ENCODE data around the gene ASPHD1. TPM values are rescaled to one million over a fixed set of nuclear protein-coding genes. Genes with fewer than 3 reads are reported as not detected.

ASPHD1 gene
- total and polyA plus RNA-seq, 2 of the 8 experiments (the other 6 are each of a cell fraction or from before 2014, with no cell fraction given), result 14.5 to 18.6 TPM

DNA sequence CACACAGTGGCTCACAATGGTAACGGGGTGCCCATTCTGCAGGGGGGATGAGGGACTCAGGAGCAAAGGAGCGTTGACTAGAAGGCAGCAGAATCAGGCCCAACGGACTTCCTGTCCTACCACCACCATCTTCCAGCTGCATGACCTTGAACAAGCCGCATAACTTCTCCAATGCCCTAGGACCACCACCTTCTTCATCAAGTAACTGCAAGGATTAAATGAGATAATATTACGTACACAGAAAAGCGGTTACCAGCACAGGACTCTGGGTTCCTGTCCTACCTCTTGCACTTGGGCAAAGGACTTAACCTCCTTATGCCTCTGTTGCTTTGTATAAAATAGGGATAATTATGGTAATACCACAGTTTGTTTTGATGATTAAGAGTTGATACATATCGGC, 4.7 kb downstream of the ASPHD1 start:
- no peak overlapping the region for H4K5ac ChIP-seq (ENCODE audit: insufficient read length, low read depth, low read length)
- no peak overlapping the region for H3K27ac ChIP-seq (ENCODE audit: low read depth, low read length)
- no peak overlapping the region for H2BK120ac ChIP-seq (replicated peaks; ENCODE audit: low read depth, low read length)
- no peak overlapping the region for H3K18ac ChIP-seq (ENCODE audit: extremely low read depth, low read length)
- no peak overlapping the region for H3K14ac ChIP-seq (ENCODE audit: insufficient read length)
- H3K4me3 ChIP-seq (ENCODE audit: extremely low read depth in 1 of 4, insufficient read depth in 2 of 4, low read depth in 3 of 4, low read length in 4 of 4), result no peak overlapping the region
- H3K27me3 ChIP-seq (replicated peaks in 1 of 4; ENCODE audit: control insufficient read depth in 3 of 4, extremely low read depth in 1 of 4, insufficient read depth in 3 of 4, low read length in 3 of 4), result no peaks in the 10 kb centered on the region
- 97% methylated on average over 7 of the region's 7 CpGs; no CpG with 5 or more reads in 1 of the 2 experiments for WGBS, 2 experiments (ENCODE audit: extremely low coverage in 1 of 2, insufficient coverage in 1 of 2, insufficient read length in 1 of 2, insufficient replicate concordance in 2 of 2, low coverage in 1 of 2, low lambda C conversion rate in 2 of 2, missing lambda C conversion rate in 1 of 2)
- no peak overlapping the region for H2BK12ac ChIP-seq (ENCODE audit: low read depth, low read length)
- H3K79me1 ChIP-seq (ENCODE audit: low read depth, low read length), result 0 out of 2 replicates have a peak, but pooled peaks cover 2% of the 10 kb centered on the region
- no peak overlapping the region for H4K8ac ChIP-seq (ENCODE audit: extremely low read depth, insufficient read depth, low read length)
- CTCF ChIA-PET (ENCODE audit: partially characterized antibody), result interaction anchor here (1.2 kb wide), 1 partner anchor 56 kb away, joined by 3 read pairs; no protein-coding TSS in a partner anchor
- no peak overlapping the region for H2AFZ ChIP-seq (ENCODE audit: low read length)
- H3K9me3 ChIP-seq (ENCODE audit: insufficient read depth in 2 of 2, low read depth in 1 of 2, low read length in 1 of 2), result no peaks in the 10 kb centered on the region
- H2BK5ac ChIP-seq (ENCODE audit: low read depth, low read length), result no peak overlapping the region
- H2BK15ac ChIP-seq (ENCODE audit: low read length), result no peak overlapping the region
- no peak overlapping the region for H3K9ac ChIP-seq (replicated peaks in 1 of 4; ENCODE audit: extremely low read depth in 1 of 4, low read depth in 3 of 4, low read length in 3 of 4)
- POLR2A ChIA-PET (ENCODE audit: partially characterized antibody), result interaction anchor here (0.8 to 0.9 kb wide), 2 partner anchors 37 to 127 kb away, joined by 3 read pairs; no protein-coding TSS in a partner anchor
- peaks cover 0 to 4% (median 0%) of the 10 kb centered on the region in 4 experiments; a peak in 2 of 8 replicates for H3K36me3 ChIP-seq (ENCODE audit: control insufficient read depth in 2 of 4, insufficient read depth in 4 of 4, low read length in 3 of 4)
- no peak overlapping the region for H3K23ac ChIP-seq (ENCODE audit: insufficient read length)
- H4K91ac ChIP-seq (replicated peaks; ENCODE audit: insufficient read length, low read length), result no peak overlapping the region
- no peak for FAIRE-seq
- DNase-seq (ENCODE audit: low read depth in 1 of 2, low spot score in 2 of 2), result no peak
- no peaks in the 10 kb centered on the region for H3K79me2 ChIP-seq (ENCODE audit: control insufficient read depth in 1 of 2, insufficient read depth in 2 of 2, low read length in 2 of 2)
- H3K4ac ChIP-seq (replicated peaks; ENCODE audit: insufficient read length, low read depth, low read length), result no peak overlapping the region
- H3K4me1 ChIP-seq (replicated peaks in 1 of 4; ENCODE audit: control insufficient read depth in 3 of 4, insufficient read depth in 4 of 4, low read length in 3 of 4), result peaks cover 0 to 6% (median 0%) of the 10 kb centered on the region in 4 experiments; a peak in 4 of 7 replicates
- no peak overlapping the region for H2BK20ac ChIP-seq (ENCODE audit: low read length)
- H4K20me1 ChIP-seq (replicated peaks in 1 of 2; ENCODE audit: control insufficient read depth in 1 of 2, insufficient read depth in 2 of 2, low read length in 2 of 2), result no peaks in the 10 kb centered on the region
- H3K56ac ChIP-seq (replicated peaks; ENCODE audit: insufficient read length, low read depth, low read length), result no peak overlapping the region
- no peak overlapping the region for H2AK5ac ChIP-seq (ENCODE audit: low read depth, low read length)
- H3K4me2 ChIP-seq (ENCODE audit: insufficient read depth in 1 of 2, low read depth in 2 of 2, low read length in 2 of 2), result no peak overlapping the region
- peaks cover 11% of the 10 kb centered on the region; the same call in 1 of the 2 replicates for H3K23me2 ChIP-seq (ENCODE audit: low read depth, low read length)
- TF ChIP-seq, protein P1, sequence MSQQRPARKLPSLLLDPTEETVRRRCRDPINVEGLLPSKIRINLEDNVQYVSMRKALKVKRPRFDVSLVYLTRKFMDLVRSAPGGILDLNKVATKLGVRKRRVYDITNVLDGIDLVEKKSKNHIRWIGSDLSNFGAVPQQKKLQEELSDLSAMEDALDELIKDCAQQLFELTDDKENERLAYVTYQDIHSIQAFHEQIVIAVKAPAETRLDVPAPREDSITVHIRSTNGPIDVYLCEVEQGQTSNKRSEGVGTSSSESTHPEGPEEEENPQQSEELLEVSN (IDR thresholded peaks at IDR 0.05), result no peak
- TF ChIP-seq, protein P2, sequence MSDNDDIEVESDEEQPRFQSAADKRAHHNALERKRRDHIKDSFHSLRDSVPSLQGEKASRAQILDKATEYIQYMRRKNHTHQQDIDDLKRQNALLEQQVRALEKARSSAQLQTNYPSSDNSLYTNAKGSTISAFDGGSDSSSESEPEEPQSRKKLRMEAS (IDR thresholded peaks at IDR 0.05), result no peak
- no peak for TF ChIP-seq JUN (IDR thresholded peaks at IDR 0.05; ENCODE audit: low read depth, low read length)
- TF ChIP-seq CTCF (IDR thresholded peaks at IDR 0.05; ENCODE audit: control extremely low read depth in 1 of 3, insufficient read depth in 1 of 3, low read depth in 1 of 3, low read length in 3 of 3), result no peak
- TF ChIP-seq, protein P3, sequence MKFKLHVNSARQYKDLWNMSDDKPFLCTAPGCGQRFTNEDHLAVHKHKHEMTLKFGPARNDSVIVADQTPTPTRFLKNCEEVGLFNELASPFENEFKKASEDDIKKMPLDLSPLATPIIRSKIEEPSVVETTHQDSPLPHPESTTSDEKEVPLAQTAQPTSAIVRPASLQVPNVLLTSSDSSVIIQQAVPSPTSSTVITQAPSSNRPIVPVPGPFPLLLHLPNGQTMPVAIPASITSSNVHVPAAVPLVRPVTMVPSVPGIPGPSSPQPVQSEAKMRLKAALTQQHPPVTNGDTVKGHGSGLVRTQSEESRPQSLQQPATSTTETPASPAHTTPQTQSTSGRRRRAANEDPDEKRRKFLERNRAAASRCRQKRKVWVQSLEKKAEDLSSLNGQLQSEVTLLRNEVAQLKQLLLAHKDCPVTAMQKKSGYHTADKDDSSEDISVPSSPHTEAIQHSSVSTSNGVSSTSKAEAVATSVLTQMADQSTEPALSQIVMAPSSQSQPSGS (IDR thresholded peaks at IDR 0.05; ENCODE audit: low read length), result no peak
- no peak for TF ChIP-seq SIN3A (conservative IDR thresholded peaks at IDR 0.05 in 1 of 2, IDR thresholded peaks at IDR 0.05 in 1 of 2; ENCODE audit: low read depth in 1 of 2, low read length in 2 of 2)
- TF ChIP-seq SP2 (IDR thresholded peaks at IDR 0.05; ENCODE audit: low read length), result no peak
- TF ChIP-seq PHF8 (conservative IDR thresholded peaks at IDR 0.05; ENCODE audit: low read depth, low read length), result no peak

Measured in H1 (cell line).